Esophagus mucosa (tissue), 1 donor: ENCODE data around the gene RRP8. TPM values are rescaled to one million over a fixed set of nuclear protein-coding genes. Genes with fewer than 3 reads are reported as not detected.

Experiments used
- ATAC-seq: fragments of 200-7000 bp; cut with Tn5 transposase; one replicate; pipeline ENCODE4 v1.9.1; 2020
- total RNA-seq: library from RNA; stranded (reverse); gene quantifications from one replicate; pipeline ENCODE4 v1.2.4, GENCODE V29; 2023
- donor health status: DM: yes; HTN: yes; CAD: no.

Gene RRP8
- 13.2 TPM for total RNA-seq

DNA sequence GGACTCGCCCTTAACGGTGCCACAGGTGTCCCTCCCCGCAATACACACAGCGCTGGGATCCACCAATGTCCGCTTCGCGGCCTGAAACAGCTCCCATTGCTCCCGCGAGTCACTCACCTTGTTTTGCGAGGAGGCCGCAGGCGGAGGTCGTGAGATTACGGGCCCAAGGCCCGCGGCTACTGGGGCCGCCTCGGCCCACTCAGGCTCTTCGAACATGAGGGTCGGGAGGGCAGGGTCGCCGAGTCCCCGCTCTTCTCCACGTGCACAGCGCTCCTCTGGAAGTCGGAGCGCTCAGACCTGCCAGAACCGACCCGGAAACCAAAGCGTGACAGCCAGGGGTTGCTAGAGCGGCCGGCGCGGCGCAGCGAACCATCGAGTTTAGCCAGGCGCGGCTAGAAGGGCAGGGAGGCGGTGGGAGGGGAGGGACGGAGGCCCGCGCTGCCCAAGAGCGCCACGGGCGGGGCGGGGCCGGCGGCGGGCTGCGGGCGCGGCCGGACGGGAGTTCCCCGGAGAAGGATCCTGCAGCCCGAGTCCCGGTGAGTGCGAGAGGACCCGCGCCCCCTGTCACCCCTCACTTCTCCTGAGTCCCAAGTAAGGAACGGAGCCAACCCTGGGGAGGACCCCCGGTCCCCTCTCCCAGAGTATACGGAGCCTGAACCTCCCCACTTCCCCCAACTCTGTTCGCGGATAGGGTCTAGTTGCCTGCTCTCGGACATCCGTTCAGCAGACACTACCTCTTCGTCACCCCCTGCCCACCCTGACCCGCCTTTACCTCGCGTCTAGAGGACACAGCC is at the start of gene RRP8, which contains the start of gene ILK:
RRP8 (minus strand) TSS at position 330 of the 794 bp plus-strand sequence; CDS start at position 216, 114 bp downstream.
ILK (plus strand) TSS at position 488 of the 794 bp plus-strand sequence. CDS start 498 bp downstream, outside the sequence.
- peak; percentile 96 for ATAC-seq

DNA sequence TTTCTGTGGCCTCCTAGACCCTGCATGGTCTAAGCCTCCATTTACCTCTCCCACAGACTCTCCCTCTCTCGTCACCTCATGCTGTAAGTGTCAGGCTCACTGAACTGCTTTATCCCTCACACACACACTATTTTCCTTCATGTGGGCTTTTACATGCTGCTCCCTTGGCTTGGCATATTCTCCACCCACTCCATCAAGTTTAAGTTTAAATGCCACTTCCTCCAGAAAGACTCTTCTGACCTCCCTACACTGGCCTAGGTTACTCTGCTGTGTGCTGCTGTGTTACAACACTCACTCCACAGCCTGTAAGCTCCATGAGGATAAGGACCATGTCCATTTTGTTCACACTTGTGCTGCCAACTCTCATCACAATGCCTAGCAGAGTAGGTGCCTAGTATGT is 49.7 kb upstream of the RRP8 start:
- ATAC-seq: no peak

DNA sequence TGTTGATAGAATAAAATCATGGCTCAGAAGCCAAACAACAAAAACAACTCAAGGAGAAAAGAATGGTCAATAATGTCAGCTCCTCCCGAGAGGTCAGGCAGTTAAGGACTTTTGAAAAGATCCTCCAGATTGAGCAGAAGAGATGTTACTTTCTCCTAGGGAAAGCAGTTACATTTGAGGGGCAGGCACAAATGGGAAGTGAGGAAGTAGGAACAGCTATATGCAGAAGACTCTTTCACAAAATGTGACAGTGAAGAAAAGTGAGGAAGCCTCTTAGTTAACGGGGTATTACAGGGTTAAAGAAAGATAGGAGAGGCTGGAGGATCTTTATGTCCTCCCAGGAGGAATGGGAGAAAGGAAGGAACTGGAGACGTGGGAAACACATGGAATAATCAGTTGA is 48.8 kb upstream of the RRP8 start:
- ATAC-seq: no peak

DNA sequence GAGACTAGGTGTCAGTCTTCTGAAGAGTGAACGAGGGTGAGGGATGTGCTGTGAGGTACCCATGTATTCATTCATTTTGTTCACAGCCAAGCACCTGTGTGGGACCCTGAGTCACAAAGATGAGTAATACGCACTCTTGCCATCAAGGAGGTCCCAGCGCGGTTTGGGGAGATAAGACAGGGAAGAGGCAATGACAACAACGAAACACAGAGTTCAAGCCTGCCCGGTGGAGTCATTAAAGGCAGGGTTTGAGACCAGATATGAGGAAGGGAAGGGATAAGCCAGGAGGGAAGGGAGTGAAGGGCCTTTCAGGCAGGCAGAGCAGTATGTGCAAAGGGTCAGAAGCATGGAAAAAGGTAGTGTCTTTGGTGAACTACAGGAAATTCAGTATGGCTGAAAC is 47.6 kb upstream of the RRP8 start:
- no peak for ATAC-seq

DNA sequence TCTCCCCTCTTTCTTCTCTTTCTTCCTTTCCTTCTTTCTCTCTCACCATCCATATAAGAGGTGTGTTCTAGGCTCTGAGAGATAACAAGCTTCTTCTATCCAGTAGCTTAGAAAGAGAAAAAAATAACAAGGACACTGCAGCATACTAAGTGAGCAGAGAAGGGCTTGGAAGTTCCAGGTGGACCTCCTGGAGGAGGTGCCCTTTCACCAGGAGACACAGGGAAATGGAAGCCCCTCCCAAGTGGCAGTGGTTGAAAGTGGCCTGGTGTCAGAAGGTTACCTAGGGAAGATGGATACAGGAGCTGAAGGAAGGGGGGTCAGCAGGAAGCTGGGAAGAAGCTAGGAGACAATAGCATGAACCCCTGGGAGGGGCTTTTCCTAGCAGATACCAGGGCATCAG is 46.7 kb upstream of the RRP8 start:
- no peak for ATAC-seq

DNA sequence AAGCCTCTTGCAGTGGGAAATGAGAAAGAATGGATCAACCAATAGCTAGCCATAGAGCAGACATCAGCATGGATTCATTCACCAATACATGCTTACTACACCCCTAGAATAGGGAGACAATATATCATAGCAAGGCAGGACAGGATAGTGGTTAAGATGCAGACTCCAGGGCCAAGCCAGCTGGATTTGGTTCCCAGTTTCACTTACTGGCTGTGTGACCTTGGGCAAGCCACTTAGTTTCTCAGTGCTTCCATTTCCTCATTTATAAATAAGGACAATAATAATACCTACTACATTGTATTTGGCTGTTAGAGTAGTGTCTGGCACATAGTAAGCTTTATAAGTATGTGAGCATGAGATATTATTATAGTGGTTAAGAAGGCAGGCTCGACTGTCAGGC is 45.1 kb upstream of the RRP8 start:
- no peak for ATAC-seq

DNA sequence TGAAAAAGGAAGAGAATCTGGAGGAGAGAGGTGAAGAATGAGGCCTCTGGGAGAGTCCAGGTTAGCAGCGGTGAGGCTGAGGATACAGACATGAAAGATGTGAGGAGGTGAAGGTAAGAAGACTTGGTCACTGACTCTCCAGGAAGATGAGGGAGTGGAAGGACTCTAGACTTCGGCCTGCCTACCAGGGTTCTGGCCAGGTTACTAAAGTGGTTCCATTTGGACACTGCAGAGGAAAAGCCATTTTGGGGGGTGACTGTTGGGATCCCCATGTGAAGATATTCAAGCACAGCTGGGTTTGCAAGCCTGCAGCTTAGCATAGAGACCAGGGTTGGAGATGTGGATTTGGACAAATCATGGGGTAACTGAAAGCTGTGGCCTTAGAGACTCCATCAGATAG is 44.4 kb upstream of the RRP8 start:
- no peak for ATAC-seq

DNA sequence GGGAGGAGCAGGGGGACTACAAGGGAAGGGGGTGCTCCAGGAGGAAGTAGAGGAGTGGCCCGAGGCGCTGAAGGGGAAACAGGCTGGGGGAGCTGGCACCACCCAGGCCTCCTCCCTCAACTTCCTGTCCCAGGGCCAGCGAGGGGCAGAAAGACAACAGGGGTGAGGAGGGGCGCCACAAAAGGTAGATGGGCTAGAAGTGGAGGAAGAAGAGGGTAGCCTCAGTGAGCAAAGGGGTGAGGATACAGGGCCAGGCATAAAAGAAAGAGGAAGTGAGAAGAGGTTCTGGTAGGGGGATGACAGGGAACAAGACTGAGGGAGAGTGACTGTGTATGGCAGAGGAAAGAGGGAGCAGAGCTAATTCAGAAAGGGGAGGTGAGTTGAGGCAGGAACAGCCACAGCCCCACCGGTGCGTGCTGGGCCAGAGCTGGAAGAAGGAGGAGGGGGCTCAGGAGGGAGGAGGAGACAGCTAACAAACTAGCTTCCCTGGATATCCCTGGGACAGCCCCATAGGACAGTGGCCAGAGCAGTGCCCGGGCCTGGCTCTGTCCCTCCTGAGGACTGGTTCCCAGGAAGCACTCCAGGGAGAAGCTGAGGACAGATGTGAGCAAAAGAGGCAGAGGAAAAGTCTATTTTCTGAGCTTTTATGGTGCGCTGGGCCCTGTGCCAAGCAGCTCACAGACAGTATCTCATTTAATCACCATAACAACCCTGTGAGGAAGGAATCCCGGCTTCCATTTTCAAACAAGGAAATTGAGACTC is 43.7 kb upstream of the RRP8 start:
- ATAC-seq: peak; percentile 25

DNA sequence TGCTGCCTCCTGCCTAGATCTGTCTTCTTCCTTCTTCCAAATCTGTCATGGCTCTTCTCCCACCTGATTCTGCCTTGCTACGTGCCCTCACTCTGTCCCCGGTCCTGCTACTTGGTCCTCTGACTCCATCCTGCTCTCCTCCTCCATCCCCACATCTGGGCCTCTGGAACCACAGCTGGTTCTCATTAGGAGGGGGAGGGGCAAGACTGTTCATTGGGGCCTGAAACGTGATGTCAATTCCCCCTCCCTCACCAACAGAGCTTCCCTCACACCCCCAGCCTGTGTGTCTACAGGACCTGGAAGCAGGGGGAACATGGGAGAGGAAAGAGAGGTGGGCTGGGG is 43.1 kb upstream of the RRP8 start:
- peak; percentile 28 for ATAC-seq

DNA sequence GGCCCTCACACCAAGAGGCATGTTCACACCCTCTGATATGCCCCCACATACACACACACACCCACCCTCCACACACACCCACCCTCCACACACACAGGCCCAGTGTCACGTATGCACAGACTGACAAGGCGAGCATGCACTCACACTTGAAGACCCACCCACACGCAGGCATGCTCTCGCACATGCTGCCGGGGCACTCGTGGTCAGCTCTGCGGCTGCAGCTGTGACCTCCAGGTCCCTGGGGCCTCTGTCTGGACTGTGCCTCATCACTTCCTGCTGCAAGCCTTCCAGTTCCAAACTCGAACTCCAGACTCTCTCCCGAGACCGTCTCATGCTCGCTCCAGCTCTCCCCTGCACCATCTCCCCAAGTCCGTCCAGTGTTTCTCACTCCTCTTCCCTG is 42.7 kb upstream of the RRP8 start:
- ATAC-seq: peak; percentile 22

DNA sequence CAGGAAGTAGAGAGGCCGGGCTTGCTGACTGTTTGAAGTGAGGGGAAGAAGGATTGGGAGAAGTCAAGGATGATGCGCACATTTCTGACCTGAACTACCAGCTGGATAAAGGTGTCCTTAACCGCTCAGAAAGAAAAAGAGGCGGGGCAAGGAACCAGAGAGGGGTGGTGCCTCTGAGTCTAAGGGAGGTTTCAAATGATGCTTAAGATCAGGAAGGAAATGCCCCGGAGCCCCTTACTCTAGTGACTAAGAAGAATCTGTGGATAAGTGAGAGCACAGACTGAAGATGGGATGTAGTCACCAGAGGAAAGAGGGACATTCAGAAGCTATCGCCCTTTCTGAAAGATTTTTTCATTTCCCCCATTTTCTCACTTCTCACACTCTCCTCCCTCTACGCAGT is 39.5 kb upstream of the RRP8 start:
- no peak for ATAC-seq

DNA sequence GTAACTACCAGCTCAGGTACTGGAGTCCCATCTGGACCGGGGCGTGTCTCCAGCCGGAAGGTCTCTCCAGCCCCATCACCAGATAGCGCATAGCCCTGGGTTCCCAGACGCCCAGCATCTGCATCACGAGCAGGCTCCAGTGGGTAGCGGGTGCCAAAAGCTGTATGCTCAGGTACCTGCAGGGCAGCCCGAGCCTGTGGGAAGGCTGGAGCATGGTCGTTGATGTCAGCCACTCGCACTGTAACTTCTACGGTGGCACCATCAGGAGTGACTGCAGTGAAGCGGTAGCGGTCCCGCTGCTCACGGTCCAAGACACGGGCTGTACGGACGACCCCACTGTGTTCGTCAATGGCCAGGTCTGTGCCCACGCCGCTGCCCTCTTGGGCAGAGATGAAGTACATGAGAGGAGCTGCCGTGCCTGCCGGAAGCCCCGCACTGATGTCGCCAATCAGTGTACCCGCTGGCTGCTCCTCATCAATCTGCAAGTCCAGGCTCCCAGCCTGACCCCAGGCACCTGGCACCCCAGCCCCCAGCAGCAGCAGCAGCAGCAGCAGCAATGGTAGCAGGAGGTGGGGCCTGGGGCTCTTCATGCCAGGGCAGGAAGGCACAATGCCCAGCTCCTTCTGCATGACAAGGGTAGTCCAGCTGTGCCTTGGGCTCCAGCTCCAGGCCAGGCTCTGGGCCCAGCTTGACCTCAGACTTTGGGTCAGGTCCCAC is 37.7 kb upstream of the RRP8 start:
- no peak for ATAC-seq

DNA sequence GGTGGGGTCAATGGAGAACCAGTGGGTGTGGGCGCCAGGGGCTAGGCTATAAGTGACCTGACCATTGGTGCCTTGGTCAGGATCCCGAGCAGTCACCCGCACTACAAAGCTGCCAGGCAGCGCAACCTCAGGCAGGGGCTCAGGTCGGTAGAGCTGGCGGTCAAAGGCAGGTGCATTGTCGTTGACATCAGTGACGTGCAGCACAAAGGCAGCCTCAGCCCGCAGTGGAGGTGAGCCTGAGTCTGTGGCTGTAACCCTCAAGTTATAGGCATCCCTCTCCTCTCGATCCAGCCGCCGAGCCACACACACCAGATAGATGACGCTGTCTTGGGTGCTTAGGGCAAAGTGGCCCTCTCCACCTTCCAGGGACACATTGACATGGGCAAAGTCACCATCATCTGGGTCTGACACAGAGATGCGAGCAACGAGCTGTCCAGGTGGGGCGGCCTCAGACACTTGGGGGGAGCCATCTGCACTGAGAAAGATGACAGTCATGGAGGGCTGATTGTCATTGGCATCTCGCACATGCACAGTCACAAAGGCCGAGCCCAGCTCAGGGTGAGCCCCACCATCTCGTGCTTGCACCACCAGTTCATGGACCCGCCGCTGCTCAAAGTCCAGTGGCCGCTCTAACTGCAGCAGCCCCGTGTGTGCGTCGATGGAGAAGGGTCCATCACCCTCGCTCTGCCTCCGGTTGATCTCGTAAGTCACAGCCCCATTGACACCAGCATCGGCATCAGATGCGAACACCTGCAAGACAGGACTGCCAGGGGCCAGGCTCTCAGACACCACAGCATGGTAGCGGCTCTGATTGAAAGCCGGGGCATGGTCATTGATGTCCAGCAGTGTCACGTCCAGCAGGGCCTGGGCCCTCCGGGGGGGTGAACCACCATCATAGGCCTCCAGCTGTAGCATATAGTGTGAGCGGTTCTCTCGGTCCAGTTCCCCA is 36.9 kb upstream of the RRP8 start:
- no peak for ATAC-seq

DNA sequence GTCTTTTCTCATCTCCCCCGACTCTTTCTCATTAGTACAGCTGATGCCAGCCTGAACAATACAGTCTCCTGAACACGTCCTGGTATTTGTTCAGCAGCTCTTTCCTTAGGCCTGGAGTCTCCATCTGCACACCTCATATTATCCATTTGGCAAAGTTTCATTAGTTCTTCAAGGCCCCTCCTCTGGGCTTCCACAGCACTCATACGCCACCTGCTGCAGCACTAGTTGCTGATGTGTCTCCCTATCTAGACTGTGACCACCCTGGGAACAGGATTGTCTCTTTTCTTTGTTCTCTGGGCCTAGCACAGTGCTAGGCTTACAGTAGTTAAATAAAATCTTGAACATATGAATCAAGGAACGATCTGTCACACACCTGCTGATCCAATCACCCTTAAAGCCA is 35.0 kb upstream of the RRP8 start:
- ATAC-seq: no peak

DNA sequence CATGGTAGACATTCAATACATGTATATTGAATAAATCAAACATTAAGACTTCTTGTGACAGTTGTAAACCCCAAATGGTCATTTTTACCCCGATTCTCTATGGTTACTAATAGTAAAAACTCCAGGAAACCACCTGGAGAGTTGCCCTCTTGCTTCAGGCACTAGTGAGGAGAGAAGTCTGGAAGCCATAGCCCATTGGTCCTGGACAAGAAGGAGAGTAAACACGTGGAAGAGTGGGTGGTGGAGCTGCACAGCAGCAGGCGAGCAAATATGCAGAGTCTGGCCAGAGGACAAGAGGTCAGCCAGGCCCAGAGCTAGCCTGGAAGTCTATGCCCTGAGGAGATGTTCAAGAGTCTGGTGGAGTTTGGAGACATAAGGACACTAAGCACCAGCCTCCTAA is 34.5 kb upstream of the RRP8 start:
- no peak for ATAC-seq

DNA sequence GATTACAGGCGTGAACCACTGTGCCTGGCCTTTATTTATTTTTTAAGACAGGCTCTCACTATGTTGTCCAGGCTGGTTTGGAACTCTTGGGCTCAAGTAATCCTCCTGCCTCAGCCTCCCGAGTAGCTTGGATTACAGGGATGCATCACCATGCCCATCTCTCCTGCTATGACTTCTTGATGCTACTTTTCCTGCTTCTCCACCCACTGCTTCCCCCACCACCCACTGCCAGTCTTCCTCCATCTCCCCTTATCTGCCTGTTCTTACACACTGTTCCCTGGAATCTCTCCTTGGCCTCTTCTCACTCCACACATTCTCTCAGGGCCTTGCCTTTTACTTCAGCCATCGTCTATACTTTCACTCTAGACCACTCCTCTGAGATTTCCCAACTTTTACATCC is 33.1 kb upstream of the RRP8 start:
- ATAC-seq: no peak

DNA sequence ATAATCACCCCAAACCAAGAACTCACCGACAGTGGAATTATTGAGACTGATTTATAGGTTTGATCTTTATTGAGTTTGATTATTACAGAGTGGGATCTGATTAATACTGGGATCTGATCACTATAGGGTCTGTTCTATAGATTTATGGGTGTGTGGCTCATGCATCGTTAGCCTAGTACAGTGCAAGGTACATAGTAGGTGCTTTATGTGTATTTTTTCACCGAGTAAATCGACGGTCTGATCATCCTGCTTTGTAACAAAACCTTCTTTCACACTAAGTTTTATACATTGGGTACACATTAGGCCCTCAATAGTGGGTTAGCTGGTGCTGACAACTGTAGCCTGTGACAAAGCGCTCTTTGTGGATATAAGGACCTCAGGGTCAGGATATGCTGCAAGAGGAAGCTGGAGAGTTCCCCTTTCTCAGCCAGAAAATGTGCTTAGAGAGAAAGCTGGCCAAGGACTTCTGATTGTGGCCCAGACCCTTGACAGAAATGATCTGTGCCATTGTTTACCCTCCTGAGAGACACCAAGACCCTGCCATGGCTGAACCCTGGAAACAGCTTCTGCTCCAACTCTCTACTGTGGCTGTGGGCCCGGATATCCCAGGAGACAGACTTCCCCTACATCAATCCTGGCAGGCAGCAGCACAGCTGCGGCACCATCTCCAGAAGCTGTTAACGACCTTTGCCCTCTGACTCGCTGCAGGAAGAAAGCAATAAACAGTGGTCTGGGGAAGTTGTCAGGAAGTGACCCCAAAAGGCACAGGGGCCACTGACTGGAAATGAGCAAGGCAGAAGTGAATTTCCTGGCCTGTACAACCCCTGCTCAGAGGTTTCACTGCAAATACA is 31.9 kb upstream of the RRP8 start:
- ATAC-seq: peak; percentile 46

DNA sequence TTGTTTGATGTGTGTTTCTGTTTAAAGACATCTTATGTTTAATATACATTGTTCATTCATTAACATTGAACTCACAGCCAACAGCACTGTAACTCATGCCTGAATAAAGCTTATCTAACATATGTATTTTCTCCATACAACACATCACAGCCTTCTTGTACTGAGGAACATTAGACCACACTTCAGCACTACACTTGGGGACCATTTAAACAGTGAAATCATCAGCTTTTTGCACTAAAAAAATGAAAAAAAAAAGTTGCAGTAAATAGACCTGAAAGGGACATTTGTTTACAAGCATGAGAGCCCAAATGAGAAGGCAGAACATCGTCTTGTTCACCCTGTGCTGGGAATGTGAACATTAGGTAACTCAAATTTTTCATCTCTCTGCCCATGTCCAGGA is 31.1 kb upstream of the RRP8 start:
- no peak for ATAC-seq

DNA sequence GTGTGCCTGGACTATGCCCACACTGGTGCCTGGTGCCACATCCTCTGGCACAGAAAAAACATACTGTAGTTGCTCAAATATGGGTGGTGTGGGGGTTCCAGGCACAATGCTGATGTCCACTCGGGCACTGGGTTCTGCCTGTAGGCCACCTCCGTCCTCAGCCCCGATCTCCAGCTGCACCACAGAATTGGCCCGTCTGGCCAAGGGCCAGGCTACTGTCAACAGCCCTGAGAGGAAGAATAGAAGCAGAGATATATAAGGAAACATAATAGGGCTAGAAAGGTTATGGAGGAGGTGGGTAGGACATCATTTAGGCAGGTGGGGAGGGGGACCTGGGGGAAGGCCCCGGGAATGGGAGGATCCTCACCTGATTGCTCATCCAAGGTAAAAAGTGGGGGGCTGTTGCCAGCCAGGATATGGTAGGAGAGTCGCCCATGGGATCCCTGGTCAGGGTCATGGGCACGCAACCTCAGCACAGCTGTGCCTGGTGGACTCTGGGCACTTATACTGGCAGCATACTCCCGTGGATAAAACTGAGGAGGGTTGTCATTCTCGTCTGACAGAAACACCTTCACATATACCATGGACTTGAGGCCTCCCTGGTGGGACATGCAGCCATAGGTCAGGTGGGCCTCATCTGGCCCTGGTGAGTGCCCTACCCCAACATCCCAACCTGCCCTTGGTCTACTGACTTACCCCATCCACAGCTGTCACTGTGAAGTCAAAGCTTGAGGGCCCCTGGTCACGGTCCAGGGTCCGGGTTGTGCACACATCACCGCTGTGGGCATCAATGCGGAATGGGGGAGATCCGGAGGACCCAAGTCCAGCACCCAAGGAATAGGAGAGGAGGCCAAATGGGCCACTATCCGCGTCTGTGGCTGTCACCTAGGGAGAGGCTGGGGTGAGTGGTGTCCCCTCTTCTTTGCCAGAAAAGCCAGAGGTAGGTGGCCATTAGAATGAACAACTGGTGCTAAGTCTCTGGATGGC is 30.3 kb upstream of the RRP8 start:
- no peak for ATAC-seq
